Suppressor macrophage (primary cell): Measurements from ENCODE around the gene CDCA3.

Experiments
- DNase-seq, 4 experiments: peaks; one replicate each; pipeline ENCODE4 v3.0.0-alpha.2; 2020 to 2022

The CDCA3 gene

GRCh38 chr12:6819106-6820030, 31.7 kb downstream of the CDCA3 start:
- DNase-seq: no peak

DNA sequence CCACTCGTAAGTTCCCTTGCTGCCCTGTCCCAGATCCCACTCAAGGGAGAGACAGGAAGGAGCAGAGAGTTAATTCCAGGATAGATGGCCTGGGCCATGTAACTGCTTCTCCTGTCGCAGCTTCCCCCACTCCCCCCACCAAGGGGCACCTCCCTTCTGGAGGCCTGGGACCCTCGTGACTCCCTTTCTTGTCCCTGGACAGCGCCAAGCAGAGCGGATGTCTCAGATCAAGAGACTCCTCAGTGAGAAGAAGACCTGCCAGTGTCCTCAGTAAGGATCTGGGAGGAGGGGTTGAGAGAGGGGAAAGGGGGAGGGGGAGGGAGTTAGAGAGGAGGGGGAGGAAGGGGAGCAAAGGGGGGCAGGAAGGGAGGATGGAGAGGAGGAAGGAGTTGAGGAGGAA, 32.4 kb downstream of the CDCA3 start:
- no peak for DNase-seq

- DNase-seq: no peak
Observed at GRCh38 chr12:6818222-6818621, 32.9 kb downstream of the CDCA3 start.

GRCh38 chr12:6817662-6818157, 33.4 kb downstream of the CDCA3 start:
- DNase-seq: no peak

- no peak for DNase-seq
Observed at GRCh38 chr12:6817098-6817497, 34.0 kb downstream of the CDCA3 start.

- DNase-seq: no peak
Observed at GRCh38 chr12:6816598-6816997, 34.5 kb downstream of the CDCA3 start.

DNA sequence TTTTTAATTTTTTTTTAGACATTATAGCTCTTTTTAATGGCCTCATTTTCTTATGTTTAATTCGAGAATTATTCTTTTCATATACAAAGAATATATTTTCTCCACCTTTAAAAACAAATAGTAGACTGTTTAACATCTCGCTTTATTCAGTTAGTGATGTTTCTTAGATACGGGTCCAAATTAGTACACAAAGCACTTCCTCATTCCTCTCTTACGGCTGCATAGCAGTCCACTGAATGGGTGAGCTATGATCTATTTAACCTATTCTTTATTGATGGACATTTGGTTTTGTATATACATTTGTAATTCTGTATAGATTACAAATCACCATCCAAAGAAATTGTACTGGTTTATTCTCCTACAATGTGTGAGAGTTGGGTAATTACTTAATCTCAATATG, 37.7 kb downstream of the CDCA3 start:
- no peak for DNase-seq

GRCh38 chr12:6810758-6811157, 40.3 kb downstream of the CDCA3 start:
- no peak for DNase-seq

DNA sequence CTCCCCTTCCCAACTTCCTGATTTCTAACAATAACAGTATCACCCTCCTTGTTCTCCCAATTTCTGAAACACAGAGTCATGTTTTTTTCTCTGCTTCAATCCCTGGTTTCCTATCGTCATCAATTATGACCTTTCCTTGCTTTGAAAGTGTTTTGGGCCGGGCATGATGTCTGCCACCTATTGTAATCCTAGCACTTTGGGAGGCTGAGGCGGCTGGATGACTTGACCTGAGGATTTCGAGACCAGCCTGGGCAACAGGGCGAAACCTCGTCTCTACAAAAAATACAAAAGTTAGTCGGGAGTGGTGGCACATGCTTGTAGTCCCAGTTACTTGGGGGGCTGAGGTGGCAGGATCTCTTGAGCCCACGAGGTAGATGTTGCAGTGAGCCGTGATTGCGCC, 42.0 kb downstream of the CDCA3 start:
- no peak for DNase-seq

DNA sequence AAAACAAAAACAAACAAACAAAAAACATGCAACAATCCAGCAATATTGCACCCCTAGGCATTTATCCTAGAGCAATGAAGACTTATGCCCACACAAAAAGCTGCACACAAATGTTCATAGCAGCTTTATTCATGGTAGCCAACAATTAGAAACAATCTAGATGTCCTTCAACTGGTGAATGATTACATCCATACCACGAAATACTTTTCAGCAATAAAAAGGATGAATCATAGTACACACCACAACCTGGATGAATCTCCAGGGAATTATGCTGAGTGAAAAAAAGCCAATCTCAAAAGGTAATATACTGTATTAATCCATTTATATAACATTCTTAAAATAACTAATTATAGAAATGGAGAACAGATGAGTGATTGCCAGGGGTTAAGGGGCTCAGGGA, 43.9 kb downstream of the CDCA3 start:
- DNase-seq: no peak

GRCh38 chr12:6799147-6799546, 51.9 kb downstream of the CDCA3 start:
- no peak for DNase-seq
